Mammary epithelial cell (primary cell): ENCODE data around the gene ALG2.

Experiments used
- EZH2 ChIP-seq: IDR thresholded peaks from 2 replicates; pipeline ENCODE4 v1.6.1; 2012; ENCODE audit warnings: low read length, inconsistent platforms, borderline replicate concordance
- TF ChIP-seq, protein P1 (sequence below), 2 donors: IDR thresholded peaks in 1 of 2; conservative IDR thresholded peaks in 1 of 2; 2 replicates each; pipeline ENCODE4 v1.5.1; 2011 to 2012; ENCODE audit warnings: inconsistent platforms in 2 of 2, low read length in 2 of 2, mild to moderate bottlenecking in 2 of 2, control low read depth in 1 of 2, low read depth in 1 of 2; ENCODE audit not compliant: insufficient read depth in 1 of 2; ENCODE audit errors: extremely low read depth in 1 of 2

DNA sequence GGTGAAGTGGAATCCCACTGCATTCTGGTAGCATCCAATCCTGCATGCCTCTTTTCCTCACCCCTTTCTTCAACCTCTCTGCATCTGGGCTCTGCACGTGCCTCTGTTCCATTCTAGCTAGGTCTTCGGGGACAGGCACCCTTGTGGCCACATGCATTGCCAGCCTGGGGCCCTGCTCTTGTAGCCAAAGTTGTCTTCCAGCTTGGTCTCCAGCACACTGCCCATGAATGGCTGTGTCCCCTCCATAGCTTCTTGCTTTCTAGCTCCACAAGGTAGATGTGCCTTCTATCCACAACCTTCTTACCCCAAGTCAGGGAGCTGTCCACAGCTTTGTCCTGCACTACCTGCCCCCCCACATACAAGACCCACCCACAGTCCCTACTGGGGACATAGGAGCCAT, 32.6 kb downstream of the ALG2 start:
- TF ChIP-seq, protein P1, sequence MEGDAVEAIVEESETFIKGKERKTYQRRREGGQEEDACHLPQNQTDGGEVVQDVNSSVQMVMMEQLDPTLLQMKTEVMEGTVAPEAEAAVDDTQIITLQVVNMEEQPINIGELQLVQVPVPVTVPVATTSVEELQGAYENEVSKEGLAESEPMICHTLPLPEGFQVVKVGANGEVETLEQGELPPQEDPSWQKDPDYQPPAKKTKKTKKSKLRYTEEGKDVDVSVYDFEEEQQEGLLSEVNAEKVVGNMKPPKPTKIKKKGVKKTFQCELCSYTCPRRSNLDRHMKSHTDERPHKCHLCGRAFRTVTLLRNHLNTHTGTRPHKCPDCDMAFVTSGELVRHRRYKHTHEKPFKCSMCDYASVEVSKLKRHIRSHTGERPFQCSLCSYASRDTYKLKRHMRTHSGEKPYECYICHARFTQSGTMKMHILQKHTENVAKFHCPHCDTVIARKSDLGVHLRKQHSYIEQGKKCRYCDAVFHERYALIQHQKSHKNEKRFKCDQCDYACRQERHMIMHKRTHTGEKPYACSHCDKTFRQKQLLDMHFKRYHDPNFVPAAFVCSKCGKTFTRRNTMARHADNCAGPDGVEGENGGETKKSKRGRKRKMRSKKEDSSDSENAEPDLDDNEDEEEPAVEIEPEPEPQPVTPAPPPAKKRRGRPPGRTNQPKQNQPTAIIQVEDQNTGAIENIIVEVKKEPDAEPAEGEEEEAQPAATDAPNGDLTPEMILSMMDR (conservative IDR thresholded peaks at IDR 0.05 in 1 of 2, IDR thresholded peaks at IDR 0.05 in 1 of 2; ENCODE audit: extremely low read depth in 1 of 2, insufficient read depth in 1 of 2, low read depth in 1 of 2, low read length in 2 of 2), result no peak
- no peak for TF ChIP-seq EZH2
